Measurements from ENCODE around the gene TRIM14.

DNA sequence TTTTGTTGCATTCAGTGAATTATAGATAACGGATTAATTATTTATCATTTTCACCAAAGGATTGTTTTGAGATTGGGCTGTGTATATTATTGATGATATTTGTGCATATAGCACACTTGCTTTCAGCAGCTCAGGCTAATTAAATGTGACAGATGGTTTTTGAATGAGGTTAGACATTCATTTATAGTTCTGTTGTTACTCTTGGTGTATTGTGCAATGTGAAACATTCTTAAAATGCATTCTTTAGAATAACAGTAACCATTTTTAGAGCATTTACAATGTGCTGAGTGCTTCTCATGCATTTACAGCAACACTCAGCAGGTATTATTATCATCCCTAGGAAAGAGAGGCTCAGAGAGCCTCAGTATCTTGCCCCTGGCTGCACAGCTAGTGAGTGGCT, 38.7 kb downstream of the TRIM14 start:
- no peak for TF ChIP-seq CTCF (IDR thresholded peaks at IDR 0.05)
- no peak for TF ChIP-seq POLR2A (IDR thresholded peaks at IDR 0.05)

Data from vagina (tissue), 2 donors.